HEK293 (cell line): ENCODE results near the gene NID2.

Experiments
- CTCF ChIA-PET: fragments of 350-600 bp; formaldehyde crosslinking; extraction: SDS; loops from one replicate; lab custom pipeline; 2021; ENCODE audit warnings: antibody characterized with exemption; lab: Yijun Ruan, JAX
- POLR2A ChIA-PET: fragments of 300-600 bp; formaldehyde crosslinking; extraction: SDS; loops from one replicate; lab custom pipeline; 2020; ENCODE audit warnings: antibody characterized with exemption, inconsistent platforms; lab: Yijun Ruan, JAX
- H3K27ac ChIP-seq: fragments of 200-500 bp; sonication (Bioruptor generic); 2 replicates; pipeline ENCODE4 v1.5.1; 2014; ENCODE audit warnings: low read depth, low read length, control low read depth, inconsistent platforms; ENCODE audit errors: extremely low read depth
- H3K36me3 ChIP-seq, 2 experiments: fragments of 200-500 bp in 1 of 2; sonication (Bioruptor generic) in 1 of 2; 1 replicate in 1 of 2; 2 replicates in 1 of 2; pipeline ENCODE4 v1.5.1; 2014 to 2017; ENCODE audit warnings: inconsistent platforms in 2 of 2, low read length in 2 of 2; ENCODE audit not compliant: control insufficient read depth in 2 of 2, insufficient read depth in 1 of 2
- H3K4me1 ChIP-seq: fragments of 200-500 bp; sonication (Bioruptor generic); 2 replicates; pipeline ENCODE4 v1.5.1; 2014; ENCODE audit warnings: mild to moderate bottlenecking, low read length, inconsistent platforms; ENCODE audit not compliant: control insufficient read depth, insufficient read depth
- H3K4me3 ChIP-seq: 2 replicates; pipeline ENCODE4 v1.5.1; 2011; ENCODE audit warnings: low read depth, mild to moderate bottlenecking, control low read depth, low read length, moderate library complexity
- H3K9me3 ChIP-seq: fragments of 200-500 bp; sonication (Bioruptor generic); 2 replicates; pipeline ENCODE4 v1.5.1; 2014; ENCODE audit warnings: low read depth, low read length, inconsistent platforms; ENCODE audit not compliant: control insufficient read depth, insufficient read depth
- BCL6B ChIP-seq: fragments of 450-650 bp; formaldehyde crosslinking; IDR thresholded peaks from 2 replicates; pipeline ENCODE4 v1.5.1; 2017; ENCODE audit warnings: missing biosample characterization, missing genetic modification characterization
- MYNN ChIP-seq: fragments of 450-650 bp; formaldehyde crosslinking; IDR thresholded peaks from 2 replicates; pipeline ENCODE4 v1.5.1; 2016; ENCODE audit warnings: missing biosample characterization, missing genetic modification characterization, borderline replicate concordance
- PRDM6 ChIP-seq: fragments of 450-650 bp; formaldehyde crosslinking; IDR thresholded peaks from 2 replicates; pipeline ENCODE4 v1.5.1; 2017; ENCODE audit warnings: missing biosample characterization, missing genetic modification characterization
- REPIN1 ChIP-seq: fragments of 450-650 bp; formaldehyde crosslinking; IDR thresholded peaks from 2 replicates; pipeline ENCODE4 v1.5.1; 2017; ENCODE audit warnings: missing biosample characterization, missing genetic modification characterization, low read depth
- SP2 ChIP-seq: fragments of 450-650 bp; formaldehyde crosslinking; IDR thresholded peaks from 2 replicates; pipeline ENCODE4 v1.5.1; 2016; ENCODE audit warnings: missing biosample characterization, missing genetic modification characterization
- ZBTB1 ChIP-seq: fragments of 450-650 bp; formaldehyde crosslinking; IDR thresholded peaks from 2 replicates; pipeline ENCODE4 v1.5.1; 2016; ENCODE audit warnings: missing biosample characterization, missing genetic modification characterization
- ZNF112 ChIP-seq: fragments of 450-650 bp; formaldehyde crosslinking; IDR thresholded peaks from 2 replicates; pipeline ENCODE4 v1.5.0; 2017; ENCODE audit warnings: missing biosample characterization, missing genetic modification characterization
- ZNF114 ChIP-seq: fragments of 450-650 bp; formaldehyde crosslinking; IDR thresholded peaks from 2 replicates; pipeline ENCODE4 v1.5.0; 2017; ENCODE audit warnings: missing biosample characterization, missing genetic modification characterization
- ZNF280D ChIP-seq: fragments of 450-650 bp; formaldehyde crosslinking; IDR thresholded peaks from 2 replicates; pipeline ENCODE4 v1.5.1; 2016; ENCODE audit warnings: missing biosample characterization, missing genetic modification characterization
- ZNF341 ChIP-seq: fragments of 450-650 bp; formaldehyde crosslinking; IDR thresholded peaks from 2 replicates; pipeline ENCODE4; 2016; ENCODE audit warnings: low read depth, missing biosample characterization, missing genetic modification characterization
- ZNF548 ChIP-seq: fragments of 450-650 bp; formaldehyde crosslinking; IDR thresholded peaks from 2 replicates; pipeline ENCODE4 v1.5.1; 2016; ENCODE audit warnings: missing biosample characterization, missing genetic modification characterization
- ZNF555 ChIP-seq: fragments of 450-650 bp; formaldehyde crosslinking; conservative IDR thresholded peaks from 2 replicates; pipeline ENCODE4 v1.5.1; 2017; ENCODE audit warnings: missing biosample characterization, mild to moderate bottlenecking, missing genetic modification characterization, inconsistent platforms
- ZNF585B ChIP-seq: fragments of 450-650 bp; formaldehyde crosslinking; IDR thresholded peaks from 2 replicates; pipeline ENCODE4 v1.5.1; 2016; ENCODE audit warnings: missing biosample characterization, missing genetic modification characterization
- ZNF621 ChIP-seq: fragments of 450-650 bp; formaldehyde crosslinking; IDR thresholded peaks from 2 replicates; pipeline ENCODE4 v1.5.1; 2017; ENCODE audit warnings: missing biosample characterization, missing genetic modification characterization
- ZNF629 ChIP-seq: fragments of 450-650 bp; formaldehyde crosslinking; IDR thresholded peaks from 2 replicates; pipeline ENCODE4 v1.5.1; 2017; ENCODE audit warnings: missing biosample characterization, missing genetic modification characterization
- ZNF664 ChIP-seq: fragments of 450-650 bp; formaldehyde crosslinking; IDR thresholded peaks from 2 replicates; pipeline ENCODE4 v1.5.1; 2016; ENCODE audit warnings: missing biosample characterization, missing genetic modification characterization
- ZNF701 ChIP-seq: fragments of 450-650 bp; formaldehyde crosslinking; IDR thresholded peaks from 2 replicates; pipeline ENCODE4 v1.5.1; 2016; ENCODE audit warnings: missing biosample characterization, missing genetic modification characterization
- ZNF768 ChIP-seq: fragments of 450-650 bp; formaldehyde crosslinking; IDR thresholded peaks from 2 replicates; pipeline ENCODE4 v1.5.1; 2018; ENCODE audit warnings: missing biosample characterization, mild to moderate bottlenecking, missing genetic modification characterization

Gene NID2

GRCh38 chr14:52000696-52001095, 68.2 kb downstream of the NID2 start (continued):
- no peak for TF ChIP-seq ZNF701 (tag by site-specific recombination)

- CTCF ChIA-PET = no interaction called here
- Histone ChIP-seq H3K4me3 (no peak overlapping the region), H3K36me3 (peaks cover 55 to 98% of the 10 kb centered on the region in 2 experiments; a peak in 2 of 3 replicates), H3K9me3 (no peaks in the 10 kb centered on the region), H3K4me1 (no peaks in the 10 kb centered on the region), H3K27ac (no peak overlapping the region)
- POLR2A ChIA-PET = no interaction called here
- TF ChIP-seq ZNF585B (no peak), ZNF621 (tag by site-specific recombination) (no peak)
These were observed 68.8 kb downstream of the NID2 start for GRCh38 chr14:52000019-52000582.

- H3K27ac ChIP-seq = no peak overlapping the region
- POLR2A ChIA-PET = no interaction called here
These were observed 69.8 kb downstream of the NID2 start for GRCh38 chr14:51999084-51999483.

More at GRCh38 chr14:51999084-51999483, 69.8 kb downstream of the NID2 start:
- Histone ChIP-seq H3K4me3 (no peak overlapping the region), H3K9me3 (no peaks in the 10 kb centered on the region), H3K4me1 (no peaks in the 10 kb centered on the region), H3K36me3 (peaks cover 52 to 98% of the 10 kb centered on the region in 2 experiments; a peak in 2 of 3 replicates)
- TF ChIP-seq BCL6B (tag by site-specific recombination) (no peak), SP2 (tag by site-specific recombination) (no peak), ZNF114 (no peak), ZNF341 (no peak), REPIN1 (tag by site-specific recombination) (no peak), ZNF664 (tag by site-specific recombination) (no peak), ZNF629 (tag by site-specific recombination) (no peak), MYNN (no peak), ZNF701 (tag by site-specific recombination) (no peak), ZBTB1 (no peak), ZNF112 (no peak), ZNF555 (tag by site-specific recombination) (no peak), ZNF768 (tag by site-specific recombination) (no peak), ZNF280D (tag by site-specific recombination) (no peak), PRDM6 (tag by site-specific recombination) (no peak), ZNF548 (tag by site-specific recombination) (no peak)
- CTCF ChIA-PET = interaction anchor here (0.6 kb wide), 1 partner anchor 132 kb away, joined by 3 read pairs; no protein-coding TSS in a partner anchor
